HG02943 (cell line): Measurements from ENCODE around the gene CSN2.
"Not testable (repeated sequence)": the region's sequence is repeated elsewhere in the genome, so short reads cannot be mapped to it uniquely, and the experiment has no call there.

Experiments
- ATAC-seq: cut with Tn5 transposase; IDR thresholded peaks from one replicate; pipeline ENCODE4 v1.9.1; 2021; ENCODE audit warnings: mild to moderate bottlenecking, low read depth, moderate library complexity; ENCODE audit not compliant: unreplicated experiment

CSN2 gene

GRCh38 chr4:69965628-69966027 lies at the start of gene CSN2:
CSN2 (minus strand) TSS chr4:69965728; CDS start chr4:69960995, 4,733 bp downstream.
- ATAC-seq: no peak

- no peak for ATAC-seq
Measured at GRCh38 chr4:70008771-70009170, 43.2 kb upstream of the CSN2 start.

GRCh38 chr4:70002507-70002906 lies 37.0 kb upstream of the CSN2 start:
- ATAC-seq: no peak

GRCh38 chr4:70000711-70001110 lies 35.2 kb upstream of the CSN2 start:
- no peak for ATAC-seq

GRCh38 chr4:69999420-69999819 lies 33.9 kb upstream of the CSN2 start:
- ATAC-seq: no peak

- ATAC-seq: no peak
Measured at GRCh38 chr4:69995526-69996016, 30.0 kb upstream of the CSN2 start, which contains the start of gene STATH. STATH (plus strand) TSS chr4:69995966; CDS start chr4:69998438, 2,472 bp downstream.

- ATAC-seq: no peak
Measured at GRCh38 chr4:69994782-69995181, 29.3 kb upstream of the CSN2 start.

GRCh38 chr4:69991016-69991415 lies 25.5 kb upstream of the CSN2 start:
- ATAC-seq: no peak

- no peak for ATAC-seq
Measured at GRCh38 chr4:69986663-69987062, 21.1 kb upstream of the CSN2 start.

GRCh38 chr4:69984030-69984443 lies 18.5 kb upstream of the CSN2 start:
- ATAC-seq: no peak

- ATAC-seq: no peak
Measured at GRCh38 chr4:69977582-69977981, 12.1 kb upstream of the CSN2 start.

- no peak for ATAC-seq
Measured at GRCh38 chr4:69974631-69975030, 9.1 kb upstream of the CSN2 start.

- no peak for ATAC-seq
Measured at GRCh38 chr4:69970071-69970470, 4.5 kb upstream of the CSN2 start.

GRCh38 chr4:69957209-69957608 lies 8.3 kb downstream of the CSN2 start:
- no peak for ATAC-seq

GRCh38 chr4:69951602-69952001 lies 13.9 kb downstream of the CSN2 start:
- ATAC-seq: no peak

- ATAC-seq: no peak
Measured at GRCh38 chr4:69936566-69936965, 29.0 kb downstream of the CSN2 start.

GRCh38 chr4:69934150-69934549 lies 31.4 kb downstream of the CSN2 start:
- ATAC-seq: no peak

GRCh38 chr4:69930768-69931167 lies 34.8 kb downstream of the CSN2 start, which contains the start of gene CSN1S1:
CSN1S1 (plus strand) TSS chr4:69931068; CDS start chr4:69932556, 1,488 bp downstream.
- ATAC-seq: no peak

GRCh38 chr4:69923782-69924410 lies 41.6 kb downstream of the CSN2 start:
- ATAC-seq: not testable (repeated sequence)

- no peak for ATAC-seq
Measured at GRCh38 chr4:69920874-69921273, 44.7 kb downstream of the CSN2 start.

GRCh38 chr4:69910016-69910782 lies 55.3 kb downstream of the CSN2 start:
- ATAC-seq: no peak

GRCh38 chr4:69909195-69909594 lies 56.3 kb downstream of the CSN2 start:
- no peak for ATAC-seq
